ENCODE results near the gene WAC.

DNA sequence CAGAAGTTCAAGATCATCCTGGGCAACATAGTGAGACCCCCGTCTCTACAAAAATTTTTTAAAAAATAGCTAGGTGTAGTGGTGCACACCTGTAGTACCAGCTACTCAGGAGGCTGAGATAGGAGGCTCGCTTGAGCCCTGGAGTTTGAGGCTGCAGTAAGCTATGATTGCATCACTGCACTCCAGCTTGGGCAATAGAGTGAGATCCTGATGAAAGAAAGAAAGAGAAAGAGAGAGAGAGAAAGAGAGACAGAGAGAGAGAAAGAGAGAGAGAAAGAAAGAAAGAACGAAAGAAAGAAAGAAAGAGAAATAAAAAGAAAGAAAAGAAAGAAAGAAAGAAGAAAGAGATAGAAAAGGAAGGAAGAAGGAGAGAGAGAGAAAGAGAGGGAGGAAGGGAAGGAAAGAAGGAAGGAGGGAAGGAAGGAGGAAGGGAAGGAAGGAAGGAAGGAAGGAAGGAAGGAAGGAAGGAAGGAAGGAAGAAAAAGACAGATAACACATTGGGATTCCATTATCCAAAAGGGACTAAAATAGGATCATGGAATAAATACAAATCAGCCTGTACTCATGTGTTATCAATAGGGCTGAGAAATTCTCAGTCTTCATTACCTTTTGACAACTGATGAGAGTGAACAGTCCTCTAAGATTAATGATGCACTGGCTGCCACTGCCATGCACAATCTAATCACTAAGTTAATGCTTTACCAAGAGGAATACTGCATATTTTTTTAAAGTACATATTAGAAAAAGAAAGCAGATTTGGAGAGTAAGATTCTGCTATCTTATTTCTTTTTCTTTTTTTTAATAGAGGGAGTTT, 35.4 kb upstream of the WAC start:
- TF ChIP-seq EP300 (IDR thresholded peaks at IDR 0.05; ENCODE audit: low read depth) (no peak), POLR2AphosphoS5 (IDR thresholded peaks at IDR 0.05) (no peak), POLR2A (IDR thresholded peaks at IDR 0.05) (no peak)
- TF ChIP-seq, protein P1, sequence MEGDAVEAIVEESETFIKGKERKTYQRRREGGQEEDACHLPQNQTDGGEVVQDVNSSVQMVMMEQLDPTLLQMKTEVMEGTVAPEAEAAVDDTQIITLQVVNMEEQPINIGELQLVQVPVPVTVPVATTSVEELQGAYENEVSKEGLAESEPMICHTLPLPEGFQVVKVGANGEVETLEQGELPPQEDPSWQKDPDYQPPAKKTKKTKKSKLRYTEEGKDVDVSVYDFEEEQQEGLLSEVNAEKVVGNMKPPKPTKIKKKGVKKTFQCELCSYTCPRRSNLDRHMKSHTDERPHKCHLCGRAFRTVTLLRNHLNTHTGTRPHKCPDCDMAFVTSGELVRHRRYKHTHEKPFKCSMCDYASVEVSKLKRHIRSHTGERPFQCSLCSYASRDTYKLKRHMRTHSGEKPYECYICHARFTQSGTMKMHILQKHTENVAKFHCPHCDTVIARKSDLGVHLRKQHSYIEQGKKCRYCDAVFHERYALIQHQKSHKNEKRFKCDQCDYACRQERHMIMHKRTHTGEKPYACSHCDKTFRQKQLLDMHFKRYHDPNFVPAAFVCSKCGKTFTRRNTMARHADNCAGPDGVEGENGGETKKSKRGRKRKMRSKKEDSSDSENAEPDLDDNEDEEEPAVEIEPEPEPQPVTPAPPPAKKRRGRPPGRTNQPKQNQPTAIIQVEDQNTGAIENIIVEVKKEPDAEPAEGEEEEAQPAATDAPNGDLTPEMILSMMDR (IDR thresholded peaks at IDR 0.05): no peak

Measured in transverse colon (tissue), 4 donors.